NCI-H345 (cell line): ENCODE data around the gene PSMF1.

ENCODE experiments used
- DNase-seq: peaks from one replicate; lab custom pipeline; 2025; lab: John Stamatoyannopoulos, UW

The PSMF1 gene

DNA sequence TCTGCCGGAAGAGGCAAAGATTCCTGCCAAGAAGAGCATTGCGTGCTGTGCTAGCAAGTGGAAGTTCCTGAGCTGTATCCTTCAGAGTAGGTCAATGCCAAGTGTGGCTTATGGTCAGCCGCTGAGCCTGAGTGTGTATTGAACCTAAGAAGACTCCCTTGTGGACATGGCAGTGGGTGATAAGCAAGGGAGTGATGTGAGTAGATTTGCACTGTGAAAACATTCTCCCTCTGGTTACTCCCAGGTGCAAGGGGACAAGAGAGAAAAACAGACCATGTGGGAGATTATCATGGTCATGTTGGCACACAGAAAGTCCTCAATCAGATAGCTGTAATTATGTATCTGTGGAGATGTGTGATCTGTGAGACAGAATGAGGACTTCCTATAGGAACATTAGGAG lies 72.4 kb downstream of the PSMF1 start:
- no peak for DNase-seq

GRCh38 chr20:1191299-1191698 lies 72.9 kb downstream of the PSMF1 start:
- DNase-seq: no peak

- DNase-seq: no peak
Observed at GRCh38 chr20:1195226-1195625, 76.8 kb downstream of the PSMF1 start.

- no peak for DNase-seq
Observed at GRCh38 chr20:1196634-1197033, 78.2 kb downstream of the PSMF1 start.

GRCh38 chr20:1197801-1198200 lies 79.4 kb downstream of the PSMF1 start:
- DNase-seq: no peak

GRCh38 chr20:1198751-1199150 lies 80.3 kb downstream of the PSMF1 start:
- DNase-seq: no peak

DNA sequence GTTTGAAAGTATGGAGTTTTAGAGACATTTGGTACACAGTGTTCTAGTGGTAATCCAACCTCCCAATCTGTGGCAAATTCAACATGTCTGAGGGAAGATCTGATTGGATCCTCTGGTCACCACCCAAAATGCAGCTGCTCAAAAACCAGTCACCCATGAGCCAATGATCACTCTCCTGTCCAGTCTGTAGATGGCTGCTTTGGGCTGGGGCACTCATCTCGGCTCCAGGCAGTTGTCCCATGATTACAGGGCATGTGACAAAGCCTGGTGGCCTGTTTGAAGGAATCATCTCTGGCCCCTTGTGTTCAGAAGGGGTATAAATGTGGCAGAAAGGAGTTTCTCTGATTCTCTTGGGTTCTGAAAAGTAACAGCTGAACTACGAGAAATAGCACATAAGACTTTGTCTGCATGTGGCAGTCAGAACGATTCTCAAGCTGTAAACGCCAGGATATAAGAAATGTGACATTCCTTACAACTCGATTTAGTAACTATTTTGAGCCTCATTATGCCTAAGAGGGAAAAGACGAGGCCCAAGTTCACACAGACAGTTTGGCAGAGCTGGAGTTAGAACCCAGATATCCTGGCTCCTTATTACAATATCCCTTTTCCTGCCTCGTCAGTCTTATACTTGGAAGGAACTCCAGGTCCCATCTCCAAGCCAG lies 80.9 kb downstream of the PSMF1 start:
- DNase-seq: no peak

GRCh38 chr20:1199964-1200363 lies 81.6 kb downstream of the PSMF1 start:
- no peak for DNase-seq

DNA sequence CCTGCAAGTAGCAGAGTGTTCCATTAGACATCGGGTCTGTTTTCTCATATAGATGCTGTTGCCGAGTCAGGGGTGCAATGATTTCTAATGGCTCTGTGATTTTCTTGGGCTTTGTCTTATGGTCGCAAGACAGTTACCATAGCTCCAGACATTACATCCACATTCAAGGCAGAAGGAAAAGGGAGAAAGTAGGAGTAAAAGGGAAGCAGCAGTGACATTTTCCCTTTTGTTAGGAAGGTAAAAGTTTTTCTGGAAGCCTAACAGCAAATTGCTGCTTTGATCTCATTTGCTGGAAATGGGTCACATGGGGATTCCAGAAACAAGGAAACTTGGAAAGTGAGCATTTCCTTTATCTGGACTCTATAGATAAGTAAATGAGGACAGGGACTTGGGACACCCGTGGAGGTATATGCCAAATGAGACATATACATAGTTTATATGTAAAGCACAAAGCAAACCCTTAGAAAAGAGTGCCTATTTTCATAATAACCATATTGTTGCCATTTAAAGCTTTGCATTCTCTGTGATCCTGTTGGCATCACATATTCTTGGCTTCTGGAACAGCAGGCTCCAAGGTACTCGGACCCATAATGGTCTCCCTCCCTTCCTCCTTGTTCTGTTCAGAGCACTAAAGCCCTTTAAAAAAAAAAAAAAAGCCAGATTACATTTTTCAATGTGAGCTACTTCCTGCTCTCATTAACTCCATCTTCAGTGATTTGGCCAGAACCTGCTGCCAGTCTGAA lies 84.5 kb downstream of the PSMF1 start, which contains the start of gene C20orf202:
Gene C20orf202, plus strand, starts transcription at position 693 of the 743 bp plus-strand sequence. CDS start 132 bp downstream, outside the sequence.
- no peak for DNase-seq

DNA sequence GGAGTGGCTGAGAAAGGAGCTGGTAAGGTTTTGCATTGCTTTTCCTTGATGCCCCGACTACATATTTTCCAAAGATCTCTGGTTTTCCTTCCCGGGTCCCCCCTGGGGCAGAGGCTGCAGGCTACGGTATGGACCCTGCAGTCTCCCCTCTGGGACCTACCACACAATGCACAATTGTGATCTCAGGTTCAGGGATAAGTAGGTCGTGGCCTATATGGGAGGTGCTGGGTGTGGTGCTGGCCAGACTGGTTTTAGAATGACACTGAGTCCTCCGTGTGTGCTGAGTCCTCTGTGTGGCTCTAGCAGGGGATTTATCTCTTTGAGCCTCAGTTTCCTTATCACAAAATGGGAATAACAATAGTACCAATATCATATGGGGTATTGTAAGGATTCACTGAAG lies 85.2 kb downstream of the PSMF1 start:
- DNase-seq: no peak

- DNase-seq: no peak
Observed at GRCh38 chr20:1204113-1204512, 85.7 kb downstream of the PSMF1 start.

- no peak for DNase-seq
Observed at GRCh38 chr20:1204576-1204975, 86.2 kb downstream of the PSMF1 start.

- no peak for DNase-seq
Observed at GRCh38 chr20:1205802-1206201, 87.4 kb downstream of the PSMF1 start.

GRCh38 chr20:1206366-1207148 lies 88.2 kb downstream of the PSMF1 start:
- no peak for DNase-seq

DNA sequence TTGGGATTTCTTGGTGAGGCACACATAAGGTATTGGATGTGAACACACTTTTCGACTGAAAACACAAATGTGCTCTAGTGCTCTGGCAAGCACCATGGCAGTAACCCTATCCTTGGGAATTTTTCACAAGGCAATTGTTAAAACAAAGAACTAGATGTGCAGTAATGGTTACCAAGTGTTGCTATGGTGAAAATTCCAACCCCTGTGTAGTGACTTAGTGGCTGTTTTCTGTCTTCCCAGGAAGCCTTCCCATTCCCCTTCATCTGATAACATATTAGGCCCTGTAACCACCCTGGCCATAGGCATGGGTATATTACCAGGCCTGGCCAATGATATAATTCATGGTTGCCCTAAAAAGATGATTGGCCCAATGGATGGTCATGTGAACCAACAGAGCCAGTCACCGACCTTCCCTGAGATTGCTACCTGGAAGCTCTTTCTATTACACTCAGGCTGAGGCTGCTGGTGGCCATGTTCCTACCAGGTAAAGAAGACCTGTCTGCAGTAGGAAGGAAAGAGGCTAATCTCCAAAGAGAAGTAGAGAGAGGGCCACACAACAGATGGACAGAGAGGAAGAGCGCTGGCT lies 89.0 kb downstream of the PSMF1 start:
- DNase-seq: no peak

GRCh38 chr20:1209447-1210387 lies 91.3 kb downstream of the PSMF1 start:
- DNase-seq: no peak

DNA sequence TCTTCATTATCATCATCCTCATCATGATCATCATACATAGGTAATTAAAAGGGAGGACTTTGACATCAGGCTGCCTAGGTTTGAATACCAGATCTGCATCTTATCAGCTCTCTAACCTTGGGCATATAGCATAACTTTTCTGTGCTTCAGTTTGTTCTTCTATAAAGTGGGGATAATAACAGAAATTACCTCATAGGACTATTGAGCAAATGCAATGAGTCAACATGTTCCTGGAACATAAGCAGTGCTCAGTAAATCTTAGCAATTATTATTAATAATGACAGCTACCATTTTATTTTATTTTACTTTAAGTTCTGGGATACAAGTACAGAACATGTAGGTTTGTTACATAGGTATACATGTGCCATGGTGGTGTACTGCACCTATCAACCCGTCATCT lies 92.1 kb downstream of the PSMF1 start:
- DNase-seq: no peak

DNA sequence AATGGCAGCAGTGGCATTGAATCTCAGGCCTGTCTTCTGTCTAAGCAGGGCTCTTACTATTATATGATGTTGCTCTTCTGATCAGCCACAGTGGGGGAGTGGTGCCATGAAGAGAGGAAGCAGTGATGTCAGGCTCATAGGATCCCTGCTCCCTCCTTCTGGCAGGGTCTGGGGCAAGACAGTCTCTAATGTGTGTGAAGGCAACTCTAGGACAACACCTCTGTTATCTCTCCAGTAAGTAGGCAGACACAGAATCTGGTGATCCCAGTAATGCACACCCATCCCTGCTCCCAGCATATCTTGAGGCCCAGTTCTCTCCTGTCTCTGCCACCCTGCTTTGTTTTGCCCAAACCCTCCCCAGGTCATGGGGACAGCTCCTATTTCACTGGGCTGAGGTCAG lies 93.6 kb downstream of the PSMF1 start:
- DNase-seq: no peak

GRCh38 chr20:1212607-1213396 lies 94.4 kb downstream of the PSMF1 start:
- DNase-seq: peak; percentile 64

GRCh38 chr20:1214838-1215261 lies 96.4 kb downstream of the PSMF1 start:
- DNase-seq: no peak
